ENCODE data around the gene PBX3. TPM values are rescaled to one million over a fixed set of nuclear protein-coding genes. Genes with fewer than 3 reads are reported as not detected.
A peak's percentile ranks its signal among the peaks of the same experiment; 100 is the strongest.

PBX3 gene
- total and polyA plus RNA-seq, 4 donors: 7.3 to 18.9 (median 11.1) TPM

DNA sequence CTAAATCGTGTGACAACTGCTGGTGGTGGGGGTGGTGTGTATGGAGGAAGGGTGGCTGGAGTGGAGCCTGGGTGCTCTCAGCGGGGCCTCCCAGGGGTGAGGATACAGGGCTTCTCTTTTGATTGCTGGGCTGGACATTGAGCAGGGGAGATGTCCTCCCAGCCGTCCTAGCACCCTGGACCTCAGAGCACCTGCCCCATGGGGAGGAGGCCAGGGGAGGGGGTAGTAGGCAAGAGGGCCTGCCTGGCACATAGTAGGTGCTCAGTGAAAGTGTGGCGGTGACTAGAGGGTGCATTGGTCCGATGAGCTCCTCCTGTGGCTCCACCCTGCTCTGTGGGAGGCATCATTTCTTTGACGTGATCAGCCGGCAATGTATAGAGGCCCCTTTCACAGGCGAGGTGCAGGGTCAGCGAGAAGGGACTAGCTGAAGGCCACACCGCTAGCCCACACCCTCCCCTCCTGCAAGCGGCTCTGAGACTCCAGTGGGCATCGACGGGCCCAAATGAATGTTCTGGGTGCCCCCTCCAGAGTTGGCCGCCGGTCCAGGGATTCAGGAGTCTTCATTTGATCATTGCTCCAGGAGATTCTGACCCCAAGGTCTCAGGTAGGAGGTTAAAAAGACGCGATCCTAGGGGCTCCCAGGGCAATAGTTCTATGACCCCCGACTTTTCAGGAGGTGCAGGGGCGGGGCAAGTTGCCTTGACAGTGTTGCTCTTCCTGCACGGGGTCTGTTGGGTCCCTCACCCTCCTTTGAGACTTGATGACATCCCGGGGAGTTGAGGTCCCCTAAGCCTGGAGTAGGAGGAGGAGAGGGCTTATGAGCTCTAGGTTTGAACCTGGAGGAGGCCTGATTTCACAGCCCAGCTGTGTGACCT lies 255.5 kb downstream of the PBX3 start (continued):
- TF ChIP-seq ATF3 (IDR thresholded peaks at IDR 0.05) (no peak), YY1 (IDR thresholded peaks at IDR 0.05) (no peak), CTCF (IDR thresholded peaks at IDR 0.05; ENCODE audit: low read depth, low read length, missing input control) (no peak)

- H3K4me1 ChIP-seq (ENCODE audit: control insufficient read depth in 4 of 4, insufficient read depth in 4 of 4, low read length in 3 of 4): no peaks in the 10 kb centered on the region
- WGBS: 88% methylated on average over 2 of the region's 2 CpGs
- no peak overlapping the region for H3K4me3 ChIP-seq (ENCODE audit: low read depth in 1 of 3, low read length in 3 of 3)
- H3K27me3 ChIP-seq (ENCODE audit: control insufficient read depth in 4 of 4, insufficient read depth in 4 of 4, low read length in 3 of 4): no peaks in the 10 kb centered on the region
- TF ChIP-seq TAF1 (conservative IDR thresholded peaks at IDR 0.05) (no peak), RAD21 (IDR thresholded peaks at IDR 0.05) (peak in 1 of 2 donors; percentile 20)
- H3K36me3 ChIP-seq (ENCODE audit: control insufficient read depth in 4 of 4, insufficient read depth in 3 of 4, low read depth in 1 of 4, low read length in 3 of 4): no peaks in the 10 kb centered on the region
- H3K9ac ChIP-seq (ENCODE audit: low read depth in 1 of 2, low read length in 2 of 2): no peak overlapping the region
- peaks cover 8 to 12% (median 8%) of the 10 kb centered on the region in 4 donors for H3K9me3 ChIP-seq (ENCODE audit: control insufficient read depth in 4 of 4, low read length in 3 of 4)
- H3K27ac ChIP-seq (ENCODE audit: low read depth in 1 of 2, low read length in 2 of 2): no peak overlapping the region
- no peak for DNase-seq (ENCODE audit: low spot score)
Measured at GRCh38 chr9:126009047-126009446, 261.9 kb downstream of the PBX3 start.

DNA sequence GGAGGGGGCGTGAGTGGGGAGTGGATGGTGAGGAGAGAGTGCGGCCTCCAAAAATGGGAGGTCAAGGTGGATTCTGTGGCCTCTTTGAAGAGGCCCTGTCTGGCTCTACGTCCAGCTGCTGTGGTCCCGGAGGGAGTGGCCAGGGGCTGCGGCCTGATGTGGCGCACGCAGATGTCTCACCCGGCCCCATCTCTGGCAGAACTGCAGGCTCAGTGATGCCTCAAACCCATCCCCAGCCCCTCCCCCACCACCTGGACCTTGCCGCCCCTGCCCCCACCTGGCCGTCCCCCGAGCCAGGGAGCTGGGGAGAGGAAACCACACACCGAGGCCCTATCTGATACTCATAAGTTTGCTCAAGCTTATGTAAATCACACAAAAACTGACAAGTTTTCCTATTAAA lies 267.6 kb downstream of the PBX3 start:
- no peak overlapping the region for H3K9ac ChIP-seq (ENCODE audit: low read depth in 1 of 2, low read length in 2 of 2)
- no peak for DNase-seq (ENCODE audit: low spot score)
- H3K27ac ChIP-seq (ENCODE audit: low read depth in 1 of 2, low read length in 2 of 2): no peak overlapping the region
- no peaks in the 10 kb centered on the region for H3K36me3 ChIP-seq (ENCODE audit: control insufficient read depth in 4 of 4, insufficient read depth in 3 of 4, low read depth in 1 of 4, low read length in 3 of 4)
- no peaks in the 10 kb centered on the region for H3K4me1 ChIP-seq (ENCODE audit: control insufficient read depth in 4 of 4, insufficient read depth in 4 of 4, low read length in 3 of 4)
- no peak for TF ChIP-seq HNF4A (conservative IDR thresholded peaks at IDR 0.05)
- TF ChIP-seq FOXA2 (IDR thresholded peaks at IDR 0.05): no peak
- no peak for TF ChIP-seq RXRA (IDR thresholded peaks at IDR 0.05)
- no peak for TF ChIP-seq RAD21 (IDR thresholded peaks at IDR 0.05)
- no peak for TF ChIP-seq EGR1 (IDR thresholded peaks at IDR 0.05; ENCODE audit: low read depth in 2 of 2)
- TF ChIP-seq SP1 (IDR thresholded peaks at IDR 0.05): no peak
- no peak for TF ChIP-seq NR2F2 (IDR thresholded peaks at IDR 0.05)
- TF ChIP-seq, protein P1, sequence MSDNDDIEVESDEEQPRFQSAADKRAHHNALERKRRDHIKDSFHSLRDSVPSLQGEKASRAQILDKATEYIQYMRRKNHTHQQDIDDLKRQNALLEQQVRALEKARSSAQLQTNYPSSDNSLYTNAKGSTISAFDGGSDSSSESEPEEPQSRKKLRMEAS (IDR thresholded peaks at IDR 0.05): no peak
- TF ChIP-seq ZBTB33 (IDR thresholded peaks at IDR 0.05): no peak
- no peak for TF ChIP-seq JUND (IDR thresholded peaks at IDR 0.05)
- TF ChIP-seq FOXA1 (IDR thresholded peaks at IDR 0.05): no peak
- TF ChIP-seq REST (IDR thresholded peaks at IDR 0.05): no peak
- no peak for TF ChIP-seq CTCF (IDR thresholded peaks at IDR 0.05; ENCODE audit: low read depth, low read length, missing input control)
- TF ChIP-seq ATF3 (IDR thresholded peaks at IDR 0.05): no peak
- no peak for TF ChIP-seq HNF4G (IDR thresholded peaks at IDR 0.05)
- no peak for TF ChIP-seq GABPA (IDR thresholded peaks at IDR 0.05 in 1 of 2, conservative IDR thresholded peaks at IDR 0.05 in 1 of 2)
- TF ChIP-seq YY1 (IDR thresholded peaks at IDR 0.05): no peak
- H3K9me3 ChIP-seq (ENCODE audit: control insufficient read depth in 4 of 4, low read length in 3 of 4): no peaks in the 10 kb centered on the region
- 84% methylated on average over 12 of the region's 12 CpGs for WGBS
- no peak overlapping the region for H3K4me3 ChIP-seq (ENCODE audit: low read depth in 1 of 3, low read length in 3 of 3)
- no peaks in the 10 kb centered on the region for H3K27me3 ChIP-seq (ENCODE audit: control insufficient read depth in 4 of 4, insufficient read depth in 4 of 4, low read length in 3 of 4)
